AG20443 (cell line): ENCODE measurements around the gene TRIM32.
"Not testable (repeated sequence)": the region's sequence is repeated elsewhere in the genome, so short reads cannot be mapped to it uniquely, and the experiment has no call there.

ENCODE experiments used
- DNase-seq: peaks from one replicate; pipeline ENCODE4 v3.0.0; 2012; ENCODE audit warnings: low spot score, mixed read lengths

The TRIM32 gene

GRCh38 chr9:116674210-116674980 lies 12.7 kb upstream of the TRIM32 start:
- no peak for DNase-seq

GRCh38 chr9:116683535-116683934 lies 3.6 kb upstream of the TRIM32 start:
- no peak for DNase-seq

- no peak for DNase-seq
Observed at GRCh38 chr9:116685166-116685565, 1.9 kb upstream of the TRIM32 start.

DNA sequence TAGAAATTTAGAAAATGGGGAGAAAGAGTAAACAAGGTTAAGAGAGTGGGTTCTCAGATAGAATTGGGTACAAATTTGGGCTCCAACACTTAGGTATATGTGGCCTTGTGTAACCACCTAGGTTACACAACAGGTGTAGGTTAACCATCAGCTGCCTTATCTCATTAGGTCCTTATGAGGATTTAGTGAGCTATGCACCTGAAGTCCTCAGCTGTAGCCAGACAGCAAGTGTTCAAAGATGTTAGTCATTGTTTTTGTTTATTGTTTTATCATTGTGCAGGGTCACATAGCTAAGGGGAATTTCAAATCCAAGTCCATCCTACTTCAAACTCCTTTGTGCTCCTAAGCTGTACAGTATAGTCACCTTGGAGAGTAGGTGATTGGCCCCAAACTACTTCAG lies 970 bp upstream of the TRIM32 start:
- no peak for DNase-seq

DNA sequence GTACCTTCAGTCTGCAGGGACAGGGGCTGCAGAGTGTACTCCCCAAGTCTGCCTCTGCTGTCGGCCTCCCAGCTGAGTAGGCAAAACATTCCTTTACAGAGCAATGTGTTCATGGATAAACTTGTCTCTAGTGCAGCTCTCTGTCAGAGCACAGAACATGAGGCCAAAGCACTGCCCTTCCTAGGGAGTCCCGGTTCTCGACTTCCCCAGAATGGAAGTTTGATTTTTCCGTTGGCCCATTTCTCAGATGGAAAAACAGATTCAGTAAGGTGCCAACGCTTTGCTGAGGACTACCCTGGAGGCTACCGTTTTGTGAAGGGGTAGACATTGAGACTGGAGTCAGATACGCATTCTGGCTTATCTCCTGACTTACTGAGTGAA lies 422 bp upstream of the TRIM32 start:
- DNase-seq = peak; percentile 46

- DNase-seq = peak; percentile 25
Observed at GRCh38 chr9:116687754-116688135, 640 bp downstream of the TRIM32 start.

GRCh38 chr9:116688806-116689485 lies 1.8 kb downstream of the TRIM32 start:
- DNase-seq = no peak

- no peak for DNase-seq
Observed at GRCh38 chr9:116689486-116690032, 2.5 kb downstream of the TRIM32 start.

DNA sequence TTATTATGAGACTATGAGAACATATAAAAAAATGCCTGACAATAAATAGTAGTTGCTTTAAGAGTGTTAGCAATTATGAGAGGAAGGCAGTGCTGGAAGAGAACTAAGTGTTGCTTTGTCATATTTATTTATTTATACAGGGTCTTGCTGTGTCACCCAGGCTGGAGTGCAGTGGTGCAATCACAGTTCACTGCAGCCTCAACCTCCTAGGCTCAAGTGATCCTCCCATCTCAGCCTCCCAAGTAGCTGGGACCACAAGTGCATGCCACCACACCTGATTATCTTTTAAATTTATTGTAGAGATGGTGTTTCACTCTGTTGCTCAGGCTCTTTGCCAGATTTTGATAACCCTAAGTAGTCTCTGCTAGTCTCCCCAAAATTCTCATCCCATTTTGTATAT lies 3.7 kb downstream of the TRIM32 start:
- not testable (repeated sequence) for DNase-seq

- DNase-seq = no peak
Observed at GRCh38 chr9:116691607-116692006, 4.5 kb downstream of the TRIM32 start.

- no peak for DNase-seq
Observed at GRCh38 chr9:116692616-116693015, 5.5 kb downstream of the TRIM32 start.

GRCh38 chr9:116693233-116693731 lies 6.2 kb downstream of the TRIM32 start:
- no peak for DNase-seq

- no peak for DNase-seq
Observed at GRCh38 chr9:116694785-116695291, 7.7 kb downstream of the TRIM32 start.

- no peak for DNase-seq
Observed at GRCh38 chr9:116695438-116695837, 8.3 kb downstream of the TRIM32 start.

- DNase-seq = peak; percentile 46
Observed at GRCh38 chr9:116697362-116697761, 10.3 kb downstream of the TRIM32 start.

DNA sequence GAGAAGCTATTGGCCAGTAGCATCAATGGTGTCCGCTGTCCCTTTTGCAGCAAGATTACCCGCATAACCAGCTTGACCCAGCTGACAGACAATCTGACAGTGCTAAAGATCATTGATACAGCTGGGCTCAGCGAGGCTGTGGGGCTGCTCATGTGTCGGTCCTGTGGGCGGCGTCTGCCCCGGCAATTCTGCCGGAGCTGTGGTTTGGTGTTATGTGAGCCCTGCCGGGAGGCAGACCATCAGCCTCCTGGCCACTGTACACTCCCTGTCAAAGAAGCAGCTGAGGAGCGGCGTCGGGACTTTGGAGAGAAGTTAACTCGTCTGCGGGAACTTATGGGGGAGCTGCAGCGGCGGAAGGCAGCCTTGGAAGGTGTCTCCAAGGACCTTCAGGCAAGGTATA lies 10.8 kb downstream of the TRIM32 start:
- DNase-seq = no peak

DNA sequence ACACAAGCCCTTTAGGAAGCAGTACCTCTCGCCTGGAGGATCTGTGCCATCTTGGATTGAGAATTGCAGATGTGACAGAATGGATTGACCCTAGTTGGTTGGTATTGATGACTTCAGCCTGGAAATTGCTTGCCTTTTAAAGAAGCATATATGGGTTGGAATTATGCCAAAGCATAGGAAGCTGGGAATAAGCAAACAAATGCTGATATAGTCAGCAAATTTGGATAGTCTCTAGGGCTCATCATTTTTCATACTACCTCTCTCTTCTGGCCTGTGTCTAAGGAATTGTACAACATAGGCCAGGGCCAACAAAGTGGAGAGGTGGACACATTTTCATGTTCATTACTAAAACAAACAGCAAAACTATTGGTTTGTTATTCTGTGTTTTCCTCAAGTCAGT lies 13.2 kb downstream of the TRIM32 start:
- no peak for DNase-seq

GRCh38 chr9:116700882-116701865 lies 14.1 kb downstream of the TRIM32 start:
- DNase-seq = no peak

- no peak for DNase-seq
Observed at GRCh38 chr9:116701940-116702642, 15.0 kb downstream of the TRIM32 start.

DNA sequence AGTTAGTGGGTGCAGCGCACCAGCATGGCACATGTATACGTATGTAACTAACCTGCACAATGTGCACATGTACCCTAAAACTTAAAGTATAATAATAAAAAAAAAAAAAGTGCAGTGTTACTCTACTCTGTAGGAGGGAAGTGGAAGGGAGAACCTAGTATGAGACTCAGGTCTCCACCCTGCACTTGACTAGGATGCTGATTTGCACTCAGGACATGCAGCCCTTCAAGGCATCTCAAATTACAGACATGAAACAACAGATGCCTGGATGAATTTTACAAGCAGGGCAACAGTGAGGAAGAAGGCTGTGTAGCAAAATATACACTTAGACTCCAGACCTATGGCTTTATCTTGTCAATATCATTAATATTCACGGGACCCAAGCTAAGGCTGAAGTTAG lies 16.5 kb downstream of the TRIM32 start:
- DNase-seq = no peak

GRCh38 chr9:116704470-116704869 lies 17.4 kb downstream of the TRIM32 start:
- DNase-seq = no peak
